ENCODE data around the gene AIG1. TPM values are rescaled to one million over a fixed set of nuclear protein-coding genes. Genes with fewer than 3 reads are reported as not detected.

AIG1 gene
- total and polyA plus RNA-seq, 12 donors = 21.0 to 55.7 (median 47.2) TPM

DNA sequence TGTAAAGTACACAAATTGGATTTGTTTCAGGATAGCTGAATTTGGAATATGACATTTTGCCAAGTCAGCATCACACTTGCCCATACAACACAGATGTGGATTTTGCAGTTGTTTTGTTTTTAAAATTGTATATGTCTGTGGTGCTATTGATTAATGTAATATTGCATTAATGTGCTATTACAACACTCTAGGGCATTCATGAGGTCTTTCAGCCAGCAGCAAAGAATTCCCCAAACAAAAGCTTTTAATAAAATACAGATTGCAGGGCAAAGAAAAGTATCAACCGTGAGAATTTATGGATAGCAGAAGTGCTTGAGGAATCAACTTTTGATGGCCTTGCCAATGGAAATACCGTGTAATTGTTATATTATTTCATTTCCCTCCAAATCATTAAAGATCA lies 144.9 kb downstream of the AIG1 start:
- no peaks in the 10 kb centered on the region for H3K36me3 ChIP-seq (replicated peaks in 1 of 2)
- no peak for DNase-seq
- H3K9me3 ChIP-seq (replicated peaks in 1 of 3) = no peaks in the 10 kb centered on the region
- intact Hi-C loops (cut with DNase I) = no loop called here
- TF ChIP-seq, protein P1, sequence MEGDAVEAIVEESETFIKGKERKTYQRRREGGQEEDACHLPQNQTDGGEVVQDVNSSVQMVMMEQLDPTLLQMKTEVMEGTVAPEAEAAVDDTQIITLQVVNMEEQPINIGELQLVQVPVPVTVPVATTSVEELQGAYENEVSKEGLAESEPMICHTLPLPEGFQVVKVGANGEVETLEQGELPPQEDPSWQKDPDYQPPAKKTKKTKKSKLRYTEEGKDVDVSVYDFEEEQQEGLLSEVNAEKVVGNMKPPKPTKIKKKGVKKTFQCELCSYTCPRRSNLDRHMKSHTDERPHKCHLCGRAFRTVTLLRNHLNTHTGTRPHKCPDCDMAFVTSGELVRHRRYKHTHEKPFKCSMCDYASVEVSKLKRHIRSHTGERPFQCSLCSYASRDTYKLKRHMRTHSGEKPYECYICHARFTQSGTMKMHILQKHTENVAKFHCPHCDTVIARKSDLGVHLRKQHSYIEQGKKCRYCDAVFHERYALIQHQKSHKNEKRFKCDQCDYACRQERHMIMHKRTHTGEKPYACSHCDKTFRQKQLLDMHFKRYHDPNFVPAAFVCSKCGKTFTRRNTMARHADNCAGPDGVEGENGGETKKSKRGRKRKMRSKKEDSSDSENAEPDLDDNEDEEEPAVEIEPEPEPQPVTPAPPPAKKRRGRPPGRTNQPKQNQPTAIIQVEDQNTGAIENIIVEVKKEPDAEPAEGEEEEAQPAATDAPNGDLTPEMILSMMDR (IDR thresholded peaks at IDR 0.05) = no peak
- TF ChIP-seq POLR2A (IDR thresholded peaks at IDR 0.05) = no peak
- WGBS, 4 donors = 63 to 73% (median 69%) methylated on average over 2 of the region's 2 CpGs
- H3K27ac ChIP-seq = peak overlapping the region in 2 of 5 donors; percentile 17 to 34
- peaks cover 7 to 20% of the 10 kb centered on the region in 2 donors for H3K4me1 ChIP-seq (replicated peaks in 1 of 2)
- no peaks in the 10 kb centered on the region for H3K27me3 ChIP-seq
- no peak overlapping the region for H3K4me3 ChIP-seq

DNA sequence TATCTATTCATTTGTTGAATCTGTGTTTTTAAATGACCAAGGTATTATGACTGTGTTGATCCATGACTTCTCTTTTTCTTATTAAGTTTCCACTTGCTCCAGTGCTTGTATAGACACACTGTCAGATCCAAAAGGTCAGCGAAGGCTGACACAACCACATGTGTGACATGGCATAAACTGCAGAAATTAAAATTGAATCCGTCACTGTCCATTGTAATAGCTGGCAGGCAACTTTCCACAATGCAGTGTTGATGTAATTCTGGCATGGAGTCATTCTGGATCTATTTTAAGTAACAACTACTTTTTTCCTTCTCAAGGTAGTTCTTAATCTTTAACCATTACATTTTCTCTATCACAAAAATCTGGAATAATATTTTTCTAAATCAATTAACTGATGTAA lies 145.3 kb downstream of the AIG1 start:
- no peak for TF ChIP-seq POLR2A (IDR thresholded peaks at IDR 0.05)
- TF ChIP-seq, protein P1 (IDR thresholded peaks at IDR 0.05) = no peak
- peak in 6 of 7 donors; percentile 28 to 66 (median 42) for DNase-seq
- H3K27me3 ChIP-seq = no peaks in the 10 kb centered on the region
- peaks cover 7 to 20% of the 10 kb centered on the region in 2 donors for H3K4me1 ChIP-seq (replicated peaks in 1 of 2)
- H3K27ac ChIP-seq = peak overlapping the region in 2 of 5 donors; percentile 17 to 34
- intact Hi-C loops (cut with DNase I) = no loop called here
- no peak overlapping the region for H3K4me3 ChIP-seq
- no peaks in the 10 kb centered on the region for H3K36me3 ChIP-seq (replicated peaks in 1 of 2)
- H3K9me3 ChIP-seq (replicated peaks in 1 of 3) = no peaks in the 10 kb centered on the region
- 38 to 48% (median 46%) methylated on average over 2 of the region's 2 CpGs for WGBS, 4 donors

DNA sequence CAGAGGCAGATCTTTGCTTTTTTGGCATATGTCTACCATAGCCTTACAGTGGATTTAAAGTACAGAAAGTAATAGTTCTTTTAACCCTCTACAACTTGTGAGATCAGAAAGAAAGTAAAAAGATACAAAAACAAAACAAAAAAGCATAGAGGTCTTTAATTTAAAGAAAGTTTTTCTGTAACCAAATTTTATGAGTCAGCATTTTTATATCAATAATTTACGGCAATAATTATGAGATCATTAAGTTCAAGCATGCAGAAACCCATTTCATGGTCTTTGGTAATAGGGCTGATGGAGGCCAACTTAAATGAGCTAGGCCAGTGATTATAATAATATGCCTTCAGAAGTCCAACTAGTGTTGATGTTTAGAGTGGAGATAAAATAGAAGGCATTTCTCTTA lies 145.9 kb downstream of the AIG1 start:
- Histone ChIP-seq H3K36me3 (replicated peaks in 1 of 2) (no peaks in the 10 kb centered on the region), H3K27ac (no peak overlapping the region), H3K9me3 (replicated peaks in 1 of 3) (no peaks in the 10 kb centered on the region), H3K27me3 (no peaks in the 10 kb centered on the region), H3K4me3 (no peak overlapping the region), H3K4me1 (replicated peaks in 1 of 2) (peaks cover 7 to 20% of the 10 kb centered on the region in 2 donors)
- WGBS, 4 donors = 72 to 90% (median 83%) methylated on average over 1 of the region's 1 CpG
- TF ChIP-seq, protein P1 (IDR thresholded peaks at IDR 0.05) = no peak
- no peak for TF ChIP-seq POLR2A (IDR thresholded peaks at IDR 0.05)
- DNase-seq = no peak
- intact Hi-C loops (cut with DNase I) = no loop called here

DNA sequence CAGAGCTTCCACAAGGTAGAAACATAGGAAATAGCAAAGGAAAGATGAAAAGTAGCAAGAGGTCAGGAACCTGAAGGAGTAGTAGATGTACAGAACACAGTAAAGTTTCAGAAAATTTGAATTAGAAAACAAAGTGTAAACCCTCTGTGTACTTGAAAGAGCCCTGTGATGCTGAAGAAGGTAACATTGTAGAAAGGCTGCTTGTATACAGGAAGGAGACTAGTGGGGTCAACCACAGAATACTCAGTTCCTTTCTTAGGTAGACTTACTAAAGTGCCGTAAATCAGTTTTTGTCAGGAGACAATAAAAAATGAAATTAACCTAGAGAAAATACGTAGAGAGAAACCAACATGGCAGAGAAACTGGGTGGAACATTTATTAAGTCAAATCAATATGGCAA lies 149.7 kb downstream of the AIG1 start:
- intact Hi-C loops (cut with DNase I) = no loop called here
- H3K4me1 ChIP-seq (replicated peaks in 1 of 2) = peaks cover 0 to 7% of the 10 kb centered on the region in 2 donors
- no peak overlapping the region for H3K27ac ChIP-seq
- whole genome bisulfite sequencing, 4 donors = 87 to 93% (median 90%) methylated on average over 2 of the region's 2 CpGs
- H3K9me3 ChIP-seq (replicated peaks in 1 of 3) = no peaks in the 10 kb centered on the region
- no peak overlapping the region for H3K4me3 ChIP-seq
- no peaks in the 10 kb centered on the region for H3K27me3 ChIP-seq
- no peaks in the 10 kb centered on the region for H3K36me3 ChIP-seq (replicated peaks in 1 of 2)
- no peak for DNase-seq
- TF ChIP-seq, protein P1 (IDR thresholded peaks at IDR 0.05) = no peak
- no peak for TF ChIP-seq POLR2A (IDR thresholded peaks at IDR 0.05)

Measured in adrenal gland (tissue), 12 donors.